ENCODE measurements around the gene U2AF2.

Gene U2AF2

GRCh38 chr19:55644191-55644833 lies 10.5 kb upstream of the U2AF2 start:
- DNase-seq: no peak

- DNase-seq: no peak
Observed at GRCh38 chr19:55644842-55645511, 9.9 kb upstream of the U2AF2 start.

- no peak for DNase-seq
Observed at GRCh38 chr19:55645512-55645881, 9.3 kb upstream of the U2AF2 start.

- no peak for DNase-seq
Observed at GRCh38 chr19:55646889-55647731, 7.7 kb upstream of the U2AF2 start.

- DNase-seq: peak; percentile 73
Observed at GRCh38 chr19:55647732-55648584, 6.9 kb upstream of the U2AF2 start, which contains the start of gene CCDC106. TSS of gene CCDC106 (plus strand) at chr19:55648212. CDS start at chr19:55649047, 835 bp downstream.

- no peak for DNase-seq
Observed at GRCh38 chr19:55648585-55649267, 6.1 kb upstream of the U2AF2 start.

- no peak for DNase-seq
Observed at GRCh38 chr19:55649268-55650125, 5.3 kb upstream of the U2AF2 start.

GRCh38 chr19:55650126-55650557 lies 4.7 kb upstream of the U2AF2 start:
- DNase-seq: no peak

- no peak for DNase-seq
Observed at GRCh38 chr19:55650602-55651230, 4.1 kb upstream of the U2AF2 start.

GRCh38 chr19:55651236-55651635 lies 3.6 kb upstream of the U2AF2 start:
- DNase-seq: no peak

GRCh38 chr19:55652311-55653128 lies 2.3 kb upstream of the U2AF2 start:
- peak; percentile 34 for DNase-seq

GRCh38 chr19:55653651-55654322 lies 1.0 kb upstream of the U2AF2 start:
- peak; percentile 98 for DNase-seq

GRCh38 chr19:55654323-55654867 lies 440 bp upstream of the U2AF2 start:
- DNase-seq: peak; percentile 98

GRCh38 chr19:55655648-55656040 lies 809 bp downstream of the U2AF2 start:
- no peak for DNase-seq

- DNase-seq: no peak
Observed at GRCh38 chr19:55656552-55656951, 1.7 kb downstream of the U2AF2 start.

GRCh38 chr19:55656988-55657747 lies 2.3 kb downstream of the U2AF2 start:
- no peak for DNase-seq

GRCh38 chr19:55658846-55659459 lies 4.1 kb downstream of the U2AF2 start:
- DNase-seq: no peak

GRCh38 chr19:55659822-55660221 lies 5.0 kb downstream of the U2AF2 start:
- DNase-seq: no peak
